ENCODE results near the gene RMND5A.
A peak's percentile ranks its signal among the peaks of the same experiment; 100 is the strongest.

Gene RMND5A, protein sequence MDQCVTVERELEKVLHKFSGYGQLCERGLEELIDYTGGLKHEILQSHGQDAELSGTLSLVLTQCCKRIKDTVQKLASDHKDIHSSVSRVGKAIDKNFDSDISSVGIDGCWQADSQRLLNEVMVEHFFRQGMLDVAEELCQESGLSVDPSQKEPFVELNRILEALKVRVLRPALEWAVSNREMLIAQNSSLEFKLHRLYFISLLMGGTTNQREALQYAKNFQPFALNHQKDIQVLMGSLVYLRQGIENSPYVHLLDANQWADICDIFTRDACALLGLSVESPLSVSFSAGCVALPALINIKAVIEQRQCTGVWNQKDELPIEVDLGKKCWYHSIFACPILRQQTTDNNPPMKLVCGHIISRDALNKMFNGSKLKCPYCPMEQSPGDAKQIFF

DNA sequence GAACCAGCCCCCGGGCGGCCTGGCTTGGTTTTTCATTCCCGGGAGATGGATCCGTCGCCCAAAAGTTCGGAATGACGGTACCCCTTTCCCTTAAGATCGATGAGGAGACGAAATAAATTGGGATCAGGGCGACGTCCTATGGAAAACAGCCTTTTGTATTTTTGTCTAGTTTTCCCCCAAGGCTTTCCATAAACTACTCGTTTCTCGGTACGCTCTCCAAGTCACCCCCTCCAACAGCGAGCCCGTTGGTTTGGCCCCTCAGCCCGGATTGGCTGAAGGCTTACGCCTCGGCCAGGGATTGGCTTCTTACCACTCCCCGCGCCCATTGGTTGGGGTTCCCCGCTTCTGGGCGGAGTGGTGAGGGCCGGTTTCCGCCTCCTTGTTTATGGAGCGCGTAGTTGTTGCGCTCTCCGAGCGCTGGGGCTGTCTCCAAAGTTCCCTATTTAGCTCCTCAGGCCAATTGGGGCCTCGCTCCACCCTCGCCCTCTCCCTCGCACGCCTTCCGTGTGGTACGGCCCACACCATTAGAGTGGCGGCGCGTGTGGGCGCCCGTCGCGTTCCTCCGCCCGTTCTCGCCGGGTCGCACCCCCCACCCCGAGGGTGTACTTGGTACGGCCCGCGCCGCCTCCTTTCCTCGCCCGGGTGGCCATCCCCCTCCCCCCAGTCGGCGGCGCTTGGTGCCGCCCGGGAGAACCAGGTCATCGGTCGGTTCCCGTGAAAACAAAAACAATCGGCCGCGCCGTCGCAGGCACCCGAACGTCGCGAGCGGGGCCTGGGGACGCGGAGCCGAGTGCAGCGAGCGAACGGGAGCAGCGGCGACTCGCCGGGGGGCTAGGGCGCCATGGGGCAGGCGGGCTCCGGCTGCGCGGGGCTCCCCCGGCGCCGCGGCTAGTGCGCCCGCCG, at the start of gene RMND5A:
Gene RMND5A, plus strand, starts transcription at position 655 of the 903 bp plus-strand sequence. CDS start 377 bp downstream, outside the sequence.
- H3K27ac ChIP-seq = peak within 1 kb of the TSS; percentile 56

DNA sequence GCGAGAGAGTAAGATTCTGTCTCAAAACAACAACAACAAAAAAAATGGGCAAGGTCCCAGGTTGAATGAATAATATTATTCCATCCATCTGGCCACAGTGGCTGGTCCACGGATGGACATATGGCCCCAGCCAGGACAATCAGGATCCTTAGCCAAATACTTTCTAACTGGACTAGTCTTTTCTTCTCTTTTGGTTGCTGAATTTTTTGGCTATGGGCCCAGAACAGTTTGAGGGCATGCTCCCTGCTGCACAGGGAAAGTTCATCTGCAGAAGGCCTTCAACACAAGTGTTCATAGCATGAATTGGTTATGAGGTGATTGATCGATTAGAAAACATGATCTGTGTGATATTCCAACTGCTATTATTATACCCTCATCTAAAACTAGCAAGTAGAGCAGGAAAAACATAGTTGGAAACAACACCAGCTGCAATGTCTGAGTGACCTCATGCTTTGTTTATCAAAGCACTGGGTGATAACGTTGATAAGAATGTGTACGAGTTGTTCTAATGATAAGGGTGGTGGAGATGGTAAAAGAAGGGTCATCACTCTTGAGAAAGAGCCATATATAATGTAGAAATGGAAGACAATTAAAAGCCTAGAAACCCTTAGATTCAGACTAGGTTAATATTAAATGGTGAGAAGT, 48.6 kb upstream of the RMND5A start:
- TF ChIP-seq ZFX (IDR thresholded peaks at IDR 0.05; ENCODE audit: borderline replicate concordance) = no peak
- TF ChIP-seq, protein P1, sequence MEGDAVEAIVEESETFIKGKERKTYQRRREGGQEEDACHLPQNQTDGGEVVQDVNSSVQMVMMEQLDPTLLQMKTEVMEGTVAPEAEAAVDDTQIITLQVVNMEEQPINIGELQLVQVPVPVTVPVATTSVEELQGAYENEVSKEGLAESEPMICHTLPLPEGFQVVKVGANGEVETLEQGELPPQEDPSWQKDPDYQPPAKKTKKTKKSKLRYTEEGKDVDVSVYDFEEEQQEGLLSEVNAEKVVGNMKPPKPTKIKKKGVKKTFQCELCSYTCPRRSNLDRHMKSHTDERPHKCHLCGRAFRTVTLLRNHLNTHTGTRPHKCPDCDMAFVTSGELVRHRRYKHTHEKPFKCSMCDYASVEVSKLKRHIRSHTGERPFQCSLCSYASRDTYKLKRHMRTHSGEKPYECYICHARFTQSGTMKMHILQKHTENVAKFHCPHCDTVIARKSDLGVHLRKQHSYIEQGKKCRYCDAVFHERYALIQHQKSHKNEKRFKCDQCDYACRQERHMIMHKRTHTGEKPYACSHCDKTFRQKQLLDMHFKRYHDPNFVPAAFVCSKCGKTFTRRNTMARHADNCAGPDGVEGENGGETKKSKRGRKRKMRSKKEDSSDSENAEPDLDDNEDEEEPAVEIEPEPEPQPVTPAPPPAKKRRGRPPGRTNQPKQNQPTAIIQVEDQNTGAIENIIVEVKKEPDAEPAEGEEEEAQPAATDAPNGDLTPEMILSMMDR (IDR thresholded peaks at IDR 0.05) = no peak
- H3K27ac ChIP-seq = peak overlapping the region; percentile 6; the same call in 1 of the 2 replicates

DNA sequence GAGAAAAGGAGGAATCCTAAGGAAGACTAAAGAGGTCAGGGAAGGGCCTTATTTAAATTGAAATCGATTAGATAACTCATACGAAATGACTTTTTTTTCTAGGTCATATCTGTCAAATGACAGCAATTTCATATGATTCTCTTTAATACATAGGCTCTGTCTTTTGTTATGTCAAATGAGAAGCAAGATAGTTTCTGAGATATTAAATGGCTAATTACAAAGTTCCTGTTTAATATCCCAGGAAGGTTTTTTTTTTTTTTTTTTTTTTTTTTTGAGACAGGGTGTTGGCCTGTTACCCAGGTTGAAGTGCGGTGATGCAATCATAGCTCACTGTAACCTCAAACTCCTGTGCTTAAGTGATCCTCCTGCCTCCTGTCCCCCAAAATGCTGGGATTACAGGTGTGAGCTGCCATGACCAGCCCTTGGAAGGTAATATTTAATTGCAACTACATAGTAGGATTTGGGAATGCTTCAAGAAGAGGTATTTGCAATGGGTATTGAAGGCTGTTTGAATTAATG, 48.0 kb upstream of the RMND5A start:
- TF ChIP-seq ZFX (IDR thresholded peaks at IDR 0.05; ENCODE audit: borderline replicate concordance) = no peak
- TF ChIP-seq, protein P1 (IDR thresholded peaks at IDR 0.05) = no peak
- no peak overlapping the region for H3K27ac ChIP-seq

DNA sequence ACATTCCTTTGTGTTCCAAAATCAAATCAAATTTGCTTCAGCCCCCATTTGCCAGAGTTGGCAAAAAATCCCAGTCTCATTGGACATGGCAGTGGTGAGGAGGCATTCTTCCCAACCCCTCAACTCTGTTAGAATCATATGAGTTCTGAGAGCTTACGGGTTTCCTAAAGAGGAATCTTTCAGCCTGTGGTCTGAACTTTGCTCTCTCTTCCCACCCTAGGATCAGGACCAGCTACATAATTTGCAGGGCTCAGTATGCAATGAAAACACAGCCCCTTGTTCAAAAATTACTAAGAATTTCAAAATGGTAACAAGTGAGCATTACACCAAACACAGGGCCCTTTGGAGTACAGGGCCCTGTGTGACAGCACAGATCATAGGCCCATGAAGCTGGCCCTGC, 47.1 kb upstream of the RMND5A start:
- H3K27ac ChIP-seq = no peak overlapping the region
- no peak for TF ChIP-seq ZFX (IDR thresholded peaks at IDR 0.05; ENCODE audit: borderline replicate concordance)
- TF ChIP-seq, protein P1 (IDR thresholded peaks at IDR 0.05) = no peak

DNA sequence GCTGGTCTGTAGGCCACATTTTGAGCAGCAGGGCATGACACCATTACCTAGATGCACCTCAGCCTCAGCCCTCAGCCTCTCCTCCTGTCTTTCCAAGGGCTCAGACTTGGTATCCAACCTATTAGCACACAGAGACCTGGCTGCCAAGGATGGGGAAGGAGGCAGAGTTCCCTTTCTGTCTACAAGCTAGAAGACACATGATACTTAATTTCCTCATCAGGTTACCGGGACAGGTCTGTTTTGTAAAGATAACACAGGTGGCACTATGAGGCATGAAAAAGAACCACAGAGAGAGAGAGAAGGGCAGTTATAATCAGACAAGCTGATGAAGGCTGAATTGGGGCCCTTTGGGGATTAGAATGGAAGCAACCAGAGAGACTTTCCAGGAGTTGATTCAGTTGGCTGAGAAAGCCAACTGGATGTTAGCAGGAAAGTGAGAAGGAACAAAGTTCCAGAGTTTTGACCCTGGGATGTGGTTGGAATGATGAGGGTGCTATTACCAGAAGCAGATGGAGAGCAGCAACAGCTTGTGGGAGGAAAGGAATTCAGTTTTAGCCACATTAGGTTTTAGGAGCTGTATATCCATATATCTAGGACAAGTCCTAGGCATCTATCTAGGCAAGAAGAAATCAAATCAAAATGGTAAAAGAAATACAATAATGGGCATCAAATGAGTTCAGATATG, 46.0 kb upstream of the RMND5A start:
- H3K27ac ChIP-seq = no peak overlapping the region
- TF ChIP-seq ZFX (IDR thresholded peaks at IDR 0.05; ENCODE audit: borderline replicate concordance) = no peak
- TF ChIP-seq, protein P1 (IDR thresholded peaks at IDR 0.05) = no peak

DNA sequence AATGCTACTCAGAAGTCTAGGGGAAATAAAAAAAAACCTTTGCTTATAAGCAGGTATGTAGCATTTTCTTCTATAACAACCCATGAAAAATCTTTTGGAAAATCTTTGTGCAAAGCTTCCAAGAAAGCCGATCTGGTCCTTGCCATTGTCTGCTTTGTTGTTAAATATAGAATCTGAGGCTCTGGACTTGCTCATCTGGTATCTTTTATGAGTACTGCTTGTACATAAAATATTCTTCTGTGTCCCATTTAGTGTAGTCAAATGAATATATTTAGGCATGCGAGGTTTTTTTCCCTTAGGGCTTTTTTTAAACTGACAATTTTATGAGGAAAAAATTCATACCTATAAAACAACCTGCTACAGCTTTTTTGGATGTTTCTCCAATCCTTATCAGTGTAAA, 45.0 kb upstream of the RMND5A start:
- peak overlapping the region; percentile 3; the same call in 1 of the 2 replicates for H3K27ac ChIP-seq

More for the DNA sequence above, 45.0 kb upstream of the RMND5A start:
- TF ChIP-seq ZFX (IDR thresholded peaks at IDR 0.05; ENCODE audit: borderline replicate concordance) = no peak
- TF ChIP-seq, protein P1 (IDR thresholded peaks at IDR 0.05) = no peak
